8988T (cell line): Measurements from ENCODE around the gene CRTC1.
"Not testable (repeated sequence)": the region's sequence is repeated elsewhere in the genome, so short reads cannot be mapped to it uniquely, and the experiment has no call there.

Source experiments
- DNase-seq: peaks from one replicate; pipeline ENCODE4 v3.0.0; 2011

The CRTC1 gene

GRCh38 chr19:18815673-18816072 is 132.2 kb downstream of the CRTC1 start:
- DNase-seq, result no peak

DNA sequence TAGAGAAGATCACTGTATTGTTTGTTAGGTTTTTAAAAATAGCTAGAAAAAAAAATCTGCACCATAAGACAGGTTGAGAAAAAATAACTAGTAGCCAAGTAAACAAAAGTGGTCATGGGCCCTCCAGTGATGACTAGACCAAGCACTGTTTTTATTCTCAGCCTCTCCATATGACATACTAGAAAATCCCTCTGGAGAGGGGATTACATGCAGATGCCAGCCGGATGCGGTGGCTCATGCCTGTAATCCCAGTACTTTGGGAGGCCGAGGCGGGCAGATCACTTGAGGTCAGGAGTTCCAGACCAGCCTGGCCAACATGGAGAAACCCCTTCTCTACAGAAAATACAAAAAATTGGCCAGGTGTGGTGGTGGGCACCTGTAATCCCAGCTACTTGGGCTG is 133.2 kb downstream of the CRTC1 start:
- not testable (repeated sequence) for DNase-seq

- DNase-seq, result no peak
These were observed 134.1 kb downstream of the CRTC1 start for GRCh38 chr19:18817574-18817973.

- DNase-seq, result no peak
These were observed 145.3 kb downstream of the CRTC1 start for GRCh38 chr19:18828786-18829185.

GRCh38 chr19:18830488-18830887 is 147.0 kb downstream of the CRTC1 start:
- DNase-seq, result no peak

GRCh38 chr19:18831524-18832305 is 148.2 kb downstream of the CRTC1 start, which contains the start of gene UPF1:
TSS of gene UPF1 (plus strand) at chr19:18831959. CDS start at chr19:18832210, 251 bp downstream.
- peak; percentile 98 for DNase-seq
